Measurements from ENCODE around the gene KRTAP9-7.
A peak's percentile ranks its signal among the peaks of the same experiment; 100 is the strongest.

KRTAP9-7 gene

GRCh38 chr17:41278176-41278955 lies 2.9 kb downstream of the KRTAP9-7 start:
- no peak for DNase-seq

GRCh38 chr17:41284043-41284442 lies 8.5 kb downstream of the KRTAP9-7 start:
- no peak for DNase-seq

GRCh38 chr17:41284546-41284945 lies 9.0 kb downstream of the KRTAP9-7 start:
- DNase-seq: no peak

- DNase-seq: no peak
Observed at GRCh38 chr17:41287050-41287449, 11.6 kb downstream of the KRTAP9-7 start.

GRCh38 chr17:41294016-41294415 lies 18.5 kb downstream of the KRTAP9-7 start:
- no peak for DNase-seq

- DNase-seq: no peak
Observed at GRCh38 chr17:41296846-41297245, 21.3 kb downstream of the KRTAP9-7 start.

- DNase-seq: no peak
Observed at GRCh38 chr17:41298458-41299135, 23.1 kb downstream of the KRTAP9-7 start.

- no peak for DNase-seq
Observed at GRCh38 chr17:41301204-41301790, 25.8 kb downstream of the KRTAP9-7 start.

GRCh38 chr17:41301916-41302901 lies 26.7 kb downstream of the KRTAP9-7 start, which contains the start of gene KRTAP29-1:
TSS of gene KRTAP29-1 (minus strand) at chr17:41302851. CDS start at chr17:41302851, 0 bp downstream.
- no peak for DNase-seq

GRCh38 chr17:41302981-41303380 lies 27.5 kb downstream of the KRTAP9-7 start:
- DNase-seq: no peak

- DNase-seq: no peak
Observed at GRCh38 chr17:41304091-41304490, 28.6 kb downstream of the KRTAP9-7 start.

GRCh38 chr17:41307647-41308046 lies 32.1 kb downstream of the KRTAP9-7 start:
- DNase-seq: no peak

- peak; percentile 41 to 51 for DNase-seq
Observed at GRCh38 chr17:41308251-41308917, 32.9 kb downstream of the KRTAP9-7 start.

- DNase-seq: peak in 1 of 2 donors; percentile 28
Observed at GRCh38 chr17:41308918-41309359, 33.4 kb downstream of the KRTAP9-7 start, which contains the start of gene KRTAP16-1. TSS of gene KRTAP16-1 (minus strand) at chr17:41309309. CDS start at chr17:41309253, 56 bp downstream.

- DNase-seq: no peak
Observed at GRCh38 chr17:41311111-41311510, 35.6 kb downstream of the KRTAP9-7 start.

GRCh38 chr17:41315204-41315794 lies 39.8 kb downstream of the KRTAP9-7 start, which contains the start of gene KRTAP17-1:
TSS of gene KRTAP17-1 (minus strand) at chr17:41315710. CDS start at chr17:41315650, 60 bp downstream.
- no peak for DNase-seq

GRCh38 chr17:41315814-41316445 lies 40.4 kb downstream of the KRTAP9-7 start:
- no peak for DNase-seq

GRCh38 chr17:41318231-41318630 lies 42.7 kb downstream of the KRTAP9-7 start:
- no peak for DNase-seq

- DNase-seq: no peak
Observed at GRCh38 chr17:41322094-41322902, 46.8 kb downstream of the KRTAP9-7 start.
